Stomach (tissue), 4 donors: Measurements from ENCODE around the gene NKAIN2.

Experiments used
- CTCF ChIP-seq, 7 experiments: fragments of 450-650 bp in 4 of 7; fragments of 200-600 bp in 3 of 7; sonication (generic) in 3 of 7; IDR thresholded peaks; one replicate each; pipeline ENCODE4 v1.5.1; 2016 to 2019; ENCODE audit warnings: antibody characterized with exemption in 7 of 7, control low read depth in 2 of 7, mild to moderate bottlenecking in 1 of 7
- EP300 ChIP-seq: sonication (generic); formaldehyde crosslinking; IDR thresholded peaks from one replicate; pipeline ENCODE4 v1.6.1; 2017; ENCODE audit warnings: antibody characterized with exemption
- POLR2A ChIP-seq, 4 donors: fragments of 450-650 bp; IDR thresholded peaks; one replicate each; pipeline ENCODE4 v1.6.1; 2016; ENCODE audit warnings: antibody characterized with exemption in 4 of 4, control low read depth in 2 of 4, mild to moderate bottlenecking in 1 of 4, moderate library complexity in 1 of 4

DNA sequence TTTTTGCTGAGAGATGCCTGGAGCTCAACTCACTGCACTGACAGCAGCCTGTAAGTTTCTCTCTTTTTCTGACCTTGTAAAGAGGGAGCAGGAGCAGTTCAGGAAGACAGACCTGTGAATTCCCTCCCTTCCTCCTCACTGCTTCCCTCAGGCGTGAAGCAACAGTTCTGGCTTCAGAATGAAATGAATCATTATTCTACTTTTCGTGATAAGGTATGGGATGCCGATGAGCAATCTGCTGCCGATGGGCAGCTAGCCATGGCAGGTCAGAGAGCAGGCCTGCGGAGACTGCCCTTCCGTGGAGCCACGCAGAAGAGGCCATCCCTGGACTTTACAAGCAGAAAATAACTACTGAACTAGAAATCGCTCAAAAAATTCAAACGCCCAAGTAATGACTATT, 732.1 kb downstream of the NKAIN2 start:
- TF ChIP-seq POLR2A (IDR thresholded peaks at IDR 0.05): no peak
- no peak for TF ChIP-seq CTCF (IDR thresholded peaks at IDR 0.05)
- TF ChIP-seq EP300: no peak
